ENCODE data around the gene LARGE1.

DNA sequence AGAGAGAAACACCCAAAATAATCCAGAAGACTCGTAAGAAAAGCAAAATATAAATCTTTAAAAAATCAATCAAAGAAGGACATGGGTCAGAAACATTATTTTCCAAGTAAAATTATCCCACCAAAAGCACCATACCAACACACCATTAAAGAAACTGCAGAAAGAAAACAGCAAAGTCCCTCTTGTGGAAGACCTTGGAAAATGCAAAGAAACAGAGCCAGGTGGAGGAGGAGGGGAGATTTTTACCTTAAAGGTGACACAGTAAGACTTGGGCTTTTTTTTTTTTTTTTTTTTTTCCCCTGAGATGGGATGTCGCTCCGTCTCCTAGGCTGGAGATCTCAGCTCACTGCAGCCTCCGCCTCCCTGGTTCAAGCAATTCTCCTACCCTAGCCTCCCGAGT, 123.8 kb downstream of the LARGE1 start:
- TF ChIP-seq, protein P1, sequence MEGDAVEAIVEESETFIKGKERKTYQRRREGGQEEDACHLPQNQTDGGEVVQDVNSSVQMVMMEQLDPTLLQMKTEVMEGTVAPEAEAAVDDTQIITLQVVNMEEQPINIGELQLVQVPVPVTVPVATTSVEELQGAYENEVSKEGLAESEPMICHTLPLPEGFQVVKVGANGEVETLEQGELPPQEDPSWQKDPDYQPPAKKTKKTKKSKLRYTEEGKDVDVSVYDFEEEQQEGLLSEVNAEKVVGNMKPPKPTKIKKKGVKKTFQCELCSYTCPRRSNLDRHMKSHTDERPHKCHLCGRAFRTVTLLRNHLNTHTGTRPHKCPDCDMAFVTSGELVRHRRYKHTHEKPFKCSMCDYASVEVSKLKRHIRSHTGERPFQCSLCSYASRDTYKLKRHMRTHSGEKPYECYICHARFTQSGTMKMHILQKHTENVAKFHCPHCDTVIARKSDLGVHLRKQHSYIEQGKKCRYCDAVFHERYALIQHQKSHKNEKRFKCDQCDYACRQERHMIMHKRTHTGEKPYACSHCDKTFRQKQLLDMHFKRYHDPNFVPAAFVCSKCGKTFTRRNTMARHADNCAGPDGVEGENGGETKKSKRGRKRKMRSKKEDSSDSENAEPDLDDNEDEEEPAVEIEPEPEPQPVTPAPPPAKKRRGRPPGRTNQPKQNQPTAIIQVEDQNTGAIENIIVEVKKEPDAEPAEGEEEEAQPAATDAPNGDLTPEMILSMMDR (IDR thresholded peaks at IDR 0.05; ENCODE audit: low read length), result no peak
- TF ChIP-seq EZH2 (IDR thresholded peaks at IDR 0.05; ENCODE audit: borderline replicate concordance, low read length), result no peak
